Panc1 (cell line): ENCODE data around the gene PEF1. TPM values are rescaled to one million over a fixed set of nuclear protein-coding genes. Genes with fewer than 3 reads are reported as not detected.

Source experiments
- ATAC-seq: fragments of 200-7000 bp; cut with Tn5 transposase; 2 replicates; pipeline ENCODE4 v1.9.1; 2020; ENCODE audit warnings: mild to moderate bottlenecking, moderate library complexity
- BruUV-seq: library from RNA; stranded (reverse); fragments of 400-500 nt; replicated peaks from 2 replicates; lab custom pipeline; 2021; lab: Mats Ljungman, UMichigan
- CTCF ChIA-PET: fragments of 300-600 bp; sonication (Branson Sonifier 250); formaldehyde crosslinking; loops from one replicate; lab custom pipeline; 2022; ENCODE audit warnings: antibody characterized with exemption; lab: Charles Lee
- POLR2A ChIA-PET: fragments of 300-600 bp; sonication (Branson Sonifier 250); formaldehyde crosslinking; loops from one replicate; lab custom pipeline; 2022; ENCODE audit warnings: antibody characterized with exemption; lab: Charles Lee
- DNase-seq: peaks from one replicate; pipeline ENCODE4 v3.0.0-alpha.2; 2010; ENCODE audit warnings: low read depth, low spot score
- H3K27ac ChIP-seq: 2 replicates; pipeline ENCODE4 v1.5.1; 2011; ENCODE audit warnings: mild to moderate bottlenecking, low read length, inconsistent platforms
- H3K27me3 ChIP-seq: fragments of 200-500 bp; sonication (Bioruptor generic); 2 replicates; pipeline ENCODE4 v1.6.0; 2014; ENCODE audit warnings: low read length, inconsistent platforms; ENCODE audit not compliant: control insufficient read depth, insufficient read depth
- H3K36me3 ChIP-seq: fragments of 200-500 bp; sonication (Bioruptor generic); 2 replicates; pipeline ENCODE4 v1.5.1; 2014; ENCODE audit warnings: inconsistent platforms, mild to moderate bottlenecking, low read length, moderate library complexity; ENCODE audit not compliant: control insufficient read depth, insufficient read depth
- H3K4me1 ChIP-seq: 2 replicates; pipeline ENCODE4 v1.5.1; 2011; ENCODE audit warnings: inconsistent platforms, mild to moderate bottlenecking, low read length, moderate library complexity; ENCODE audit not compliant: control insufficient read depth, insufficient read depth
- H3K4me3 ChIP-seq, 2 experiments: 2 replicates each; pipeline ENCODE4 v1.5.1; 2011 to 2012; ENCODE audit warnings: low read depth in 2 of 2, low read length in 2 of 2, mild to moderate bottlenecking in 2 of 2, inconsistent platforms in 1 of 2, moderate library complexity in 1 of 2
- H3K9me3 ChIP-seq: fragments of 200-500 bp; sonication (Bioruptor generic); 2 replicates; pipeline ENCODE4 v1.5.1; 2014; ENCODE audit warnings: low read depth, mild to moderate bottlenecking, inconsistent platforms, low read length, moderate library complexity; ENCODE audit not compliant: control insufficient read depth, insufficient read depth
- CTCF ChIP-seq: fragments of 450-650 bp; IDR thresholded peaks from 2 replicates; pipeline ENCODE4 v1.5.1; 2017; ENCODE audit warnings: mild to moderate bottlenecking
- POLR2AphosphoS5 ChIP-seq: IDR thresholded peaks from 2 replicates; pipeline ENCODE4 v1.6.1; 2012; ENCODE audit warnings: mild to moderate bottlenecking, low read depth, low read length, moderate library complexity
- REST ChIP-seq, 2 experiments: IDR thresholded peaks; 2 replicates each; pipeline ENCODE4 v1.6.1; 2011 to 2012; ENCODE audit warnings: low read depth in 2 of 2, control low read depth in 1 of 2, low read length in 1 of 2, mild to moderate bottlenecking in 1 of 2, moderate library complexity in 1 of 2; ENCODE audit not compliant: insufficient read depth in 1 of 2
- SIN3A ChIP-seq: IDR thresholded peaks from 2 replicates; pipeline ENCODE4 v1.6.1; 2012; ENCODE audit warnings: low read depth, mild to moderate bottlenecking, low read length, moderate library complexity, borderline replicate concordance; ENCODE audit not compliant: insufficient read depth
- TCF7L2 ChIP-seq: IDR thresholded peaks from 2 replicates; pipeline ENCODE4 v1.6.1; 2011; ENCODE audit warnings: mild to moderate bottlenecking, low read depth, low read length, inconsistent platforms
- in situ Hi-C: cut with HindIII; loops from 2 replicates; pipeline ENCODE4 v1.10.0; 2016; ENCODE audit warnings: low sequenced_read_pairs, low pct_unique_long_range_greater_than_20kb
- intact Hi-C: fragments of 100-400 bp; cut with micrococcal nuclease; formaldehyde crosslinking; loops from one replicate; pipeline ENCODE4 v1.10.0; 2022; ENCODE audit not compliant: unreplicated experiment
- total RNA-seq: library from RNA; stranded (reverse); gene quantifications from one replicate; pipeline ENCODE4 v1.2.1, GENCODE V29; 2021; ENCODE audit not compliant: unreplicated experiment

Gene PEF1
- total RNA-seq, 1 experiment from 2014 or later: 58.4 TPM

- TF ChIP-seq TCF7L2 (no peak), POLR2AphosphoS5 (no peak), CTCF (no peak), SIN3A (no peak), REST (IDR thresholded peaks at IDR 0.05; ENCODE audit: insufficient read depth in 1 of 2, low read depth in 2 of 2, low read length in 1 of 2) (no peak)
- no TSS peak for BruUV-seq
- in situ Hi-C loops (no loop called here), intact Hi-C loops (no loop called here)
- ATAC-seq (no peak), DNase-seq (no peak)
- Histone ChIP-seq H3K27me3 (no peaks in the 10 kb centered on the region; the same call in 1 of the 2 replicates), H3K4me1 (no peaks in the 10 kb centered on the region), H3K27ac (no peak overlapping the region), H3K36me3 (no peaks in the 10 kb centered on the region), H3K9me3 (no peaks in the 10 kb centered on the region), H3K4me3 (no peak overlapping the region)
- ChIA-PET POLR2A (no interaction called here), CTCF (no interaction called here)
These were observed 37.3 kb downstream of the PEF1 start for GRCh38 chr1:31607360-31607759.

- no peak for ATAC-seq
- in situ Hi-C loops (no loop called here), intact Hi-C loops (no loop called here)
- CTCF ChIA-PET: no interaction called here
- H3K27ac ChIP-seq: no peak overlapping the region
- POLR2A ChIA-PET: no interaction called here
- BruUV-seq: no TSS peak
- H3K4me3 ChIP-seq: no peak overlapping the region
- H3K36me3 ChIP-seq: no peaks in the 10 kb centered on the region
- TF ChIP-seq TCF7L2 (no peak), REST (IDR thresholded peaks at IDR 0.05; ENCODE audit: insufficient read depth in 1 of 2, low read depth in 2 of 2, low read length in 1 of 2) (no peak), CTCF (no peak), POLR2AphosphoS5 (no peak), SIN3A (no peak)
- no peaks in the 10 kb centered on the region for H3K4me1 ChIP-seq
- no peak for DNase-seq
- no peaks in the 10 kb centered on the region; the same call in 1 of the 2 replicates for H3K27me3 ChIP-seq
- H3K9me3 ChIP-seq: no peaks in the 10 kb centered on the region
These were observed 38.7 kb downstream of the PEF1 start for GRCh38 chr1:31605908-31606427.
